Measurements from ENCODE around the gene VSX2.

VSX2 gene

DNA sequence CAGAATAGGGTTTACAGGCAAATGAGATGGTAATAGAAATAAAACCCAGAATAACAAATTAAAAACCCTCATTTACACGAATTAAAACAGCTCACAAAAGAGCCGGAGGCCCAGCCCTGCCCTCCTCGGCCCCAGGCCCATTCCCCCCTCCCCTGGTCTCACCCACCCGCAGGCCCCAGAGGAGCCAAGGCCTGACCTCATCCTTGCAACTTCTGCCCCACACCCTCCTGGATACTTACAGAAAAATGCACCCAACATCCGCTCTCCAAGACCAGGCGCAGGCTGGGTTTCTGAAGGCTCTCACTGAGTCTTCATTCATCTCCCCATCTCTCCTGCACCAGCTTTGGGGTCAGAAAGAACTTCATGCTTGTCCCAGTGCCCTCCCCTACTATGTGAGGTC lies 16.2 kb upstream of the VSX2 start:
- DNase-seq, result no peak

DNA sequence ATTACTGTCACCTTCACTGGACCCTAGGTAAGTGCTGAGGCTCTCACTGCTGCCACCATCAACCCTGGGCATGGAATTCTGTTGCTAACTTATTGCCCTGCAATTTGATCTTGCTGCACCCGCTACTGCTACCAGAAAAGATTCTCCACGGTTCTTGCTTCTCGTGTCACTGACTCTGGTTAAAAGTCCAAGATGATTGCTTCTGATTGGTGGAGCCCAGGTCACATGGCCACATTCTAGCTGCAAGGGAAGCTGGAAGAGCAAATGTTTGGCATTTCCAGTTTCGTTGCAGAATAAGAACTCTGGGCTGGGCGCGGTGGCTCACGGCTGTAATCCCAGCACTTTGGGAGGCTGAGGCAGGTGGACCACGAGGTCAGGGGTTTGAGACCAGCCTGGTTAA lies 7.5 kb upstream of the VSX2 start:
- no peak for DNase-seq

GRCh38 chr14:74235017-74235416 lies 4.2 kb upstream of the VSX2 start:
- no peak for DNase-seq

GRCh38 chr14:74237441-74237840 lies 1.8 kb upstream of the VSX2 start:
- DNase-seq, result no peak

DNA sequence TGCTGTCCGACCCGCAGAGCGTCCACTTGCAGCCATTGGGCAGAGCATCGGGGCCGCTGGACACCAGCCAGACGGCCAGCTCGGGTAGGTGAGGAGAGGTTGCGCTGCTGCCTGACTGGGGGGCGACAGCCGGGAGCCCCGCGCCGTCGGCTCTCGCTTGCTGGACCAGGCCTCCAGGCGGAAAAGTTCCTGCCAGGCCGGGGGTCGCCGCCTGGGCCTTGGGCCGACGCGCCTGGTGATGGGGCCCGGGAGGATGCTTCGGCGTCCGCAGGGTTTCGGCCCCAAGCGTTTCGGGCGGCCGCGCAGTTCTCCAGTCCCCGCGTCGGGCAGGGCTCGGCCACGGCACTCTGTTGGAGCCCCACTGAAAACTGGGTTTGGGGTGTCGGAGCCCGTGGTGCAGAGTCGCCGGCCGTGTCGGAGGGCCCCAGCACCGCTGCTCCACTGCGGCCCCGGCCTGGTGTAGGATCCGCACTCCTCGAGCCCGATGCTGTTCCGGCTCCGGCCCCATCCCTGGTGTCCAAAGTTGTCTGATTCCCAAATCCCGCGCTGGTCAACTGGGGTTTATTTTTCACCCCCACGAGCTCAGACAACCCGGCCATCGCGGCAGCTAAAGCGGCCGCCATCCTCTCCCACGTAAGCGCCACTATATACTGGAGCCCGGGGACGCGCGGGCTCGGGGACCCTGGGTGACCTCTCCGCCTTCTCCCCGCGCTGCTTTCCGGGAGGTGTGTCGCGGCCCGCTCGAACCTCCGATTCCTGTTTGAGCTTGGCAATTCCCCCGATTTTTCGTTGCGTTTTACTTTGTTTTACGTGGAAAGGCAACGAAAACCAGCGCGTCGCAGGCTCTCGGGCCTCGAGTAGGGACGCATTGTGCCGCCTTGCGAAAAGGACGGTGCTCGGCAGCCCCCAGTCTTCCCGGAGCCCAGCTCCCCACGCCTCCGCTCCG lies 872 bp downstream of the VSX2 start:
- no peak for DNase-seq

DNA sequence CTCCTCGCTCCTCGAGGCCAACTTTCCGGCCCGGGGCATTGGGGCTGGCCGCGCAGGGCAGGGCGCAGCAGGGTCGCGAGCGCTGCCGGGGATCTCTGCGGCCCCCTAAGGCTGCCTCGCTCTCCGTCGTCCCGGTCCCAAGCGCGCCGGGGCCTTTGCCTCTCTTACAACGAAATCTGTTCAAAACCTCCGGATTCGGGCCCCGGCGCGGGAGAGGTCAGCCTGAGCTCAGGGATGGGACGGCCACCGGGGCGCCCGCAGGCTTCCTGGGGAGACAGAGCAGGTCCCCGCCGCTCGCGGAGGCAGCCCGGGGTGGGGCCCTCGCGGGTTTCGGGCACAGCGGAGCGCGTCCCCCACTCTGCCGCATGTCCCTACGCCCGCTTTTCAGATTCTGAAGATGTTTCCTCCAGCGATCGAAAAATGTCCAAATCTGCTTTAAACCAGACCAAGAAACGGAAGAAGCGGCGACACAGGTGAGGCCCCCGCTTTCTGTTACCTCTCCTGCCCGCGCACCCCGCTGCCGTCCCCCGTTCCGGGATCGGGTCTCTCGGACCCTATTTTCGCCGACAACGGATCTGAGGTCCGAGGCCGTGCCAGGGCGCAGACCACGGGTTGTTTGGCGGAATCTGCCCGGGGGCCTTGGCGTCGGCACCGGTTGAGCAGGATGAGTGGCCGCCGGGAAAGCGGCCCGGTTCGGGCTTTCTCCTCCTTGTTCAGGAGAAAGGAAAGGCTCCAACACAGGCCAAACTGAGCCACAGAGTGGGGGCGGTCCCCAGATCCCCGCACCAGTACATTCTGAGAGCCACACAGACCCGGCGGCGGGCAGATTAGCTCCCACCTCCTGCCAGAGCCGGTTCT lies 1.8 kb downstream of the VSX2 start:
- DNase-seq, result no peak

DNA sequence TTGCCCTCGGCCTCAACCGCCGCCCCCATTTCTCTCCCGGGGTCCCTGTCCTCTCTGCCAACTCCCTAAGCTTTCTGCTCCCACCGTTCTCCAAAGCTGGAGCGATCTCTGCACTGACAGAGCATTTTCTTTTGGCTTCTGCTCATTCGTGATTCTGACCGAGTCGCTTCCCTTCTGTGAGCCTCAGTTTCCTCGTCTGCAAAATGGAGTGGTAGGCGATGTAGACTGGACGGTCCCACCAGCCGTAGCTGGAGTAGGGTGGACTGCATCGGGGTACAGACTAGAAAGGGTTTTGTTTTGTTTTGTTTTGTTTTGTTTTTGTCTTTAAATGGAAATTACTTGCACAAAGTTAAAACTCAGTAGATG lies 2.4 kb downstream of the VSX2 start:
- DNase-seq, result no peak

DNA sequence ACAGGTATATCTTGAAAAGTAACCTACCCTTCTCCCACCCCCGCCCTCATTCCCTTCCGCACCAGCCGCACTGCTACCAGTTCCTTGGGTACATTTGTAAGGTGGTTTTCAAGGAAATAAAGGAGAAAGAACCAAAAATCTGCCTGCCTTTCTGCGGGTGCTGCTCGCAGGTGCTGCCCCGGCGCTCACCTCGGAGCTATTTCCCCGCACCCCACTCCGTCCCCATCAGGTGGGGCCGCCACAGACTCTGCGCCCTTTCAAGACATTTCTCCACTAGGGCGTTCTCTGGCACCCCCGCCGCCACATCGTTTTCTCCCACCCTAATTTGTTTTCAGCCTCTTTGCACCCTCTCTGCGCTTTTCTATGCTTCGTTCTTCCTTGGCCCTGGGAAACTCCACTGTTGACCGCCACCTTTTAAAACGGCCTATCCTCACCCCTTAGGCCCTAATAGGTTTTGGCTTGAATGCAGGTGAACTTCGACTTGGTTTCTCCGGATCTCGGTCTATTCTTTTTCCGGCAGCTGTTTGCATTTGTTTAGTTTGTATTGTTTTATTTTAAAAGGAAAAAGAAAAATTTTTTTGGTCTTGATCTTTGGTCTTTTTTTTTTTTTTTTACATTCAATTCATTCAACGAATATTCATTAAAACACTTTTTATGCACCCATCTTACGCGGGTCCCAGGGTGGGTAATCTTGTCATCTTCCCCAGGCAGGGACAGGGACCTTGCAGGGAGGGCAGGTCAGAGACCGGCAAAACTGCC lies 3.0 kb downstream of the VSX2 start:
- no peak for DNase-seq

GRCh38 chr14:74242780-74243042 lies 3.5 kb downstream of the VSX2 start:
- DNase-seq, result no peak

GRCh38 chr14:74243051-74243450 lies 3.8 kb downstream of the VSX2 start:
- DNase-seq, result no peak

- no peak for DNase-seq
These were observed 4.9 kb downstream of the VSX2 start for GRCh38 chr14:74244115-74244514.

DNA sequence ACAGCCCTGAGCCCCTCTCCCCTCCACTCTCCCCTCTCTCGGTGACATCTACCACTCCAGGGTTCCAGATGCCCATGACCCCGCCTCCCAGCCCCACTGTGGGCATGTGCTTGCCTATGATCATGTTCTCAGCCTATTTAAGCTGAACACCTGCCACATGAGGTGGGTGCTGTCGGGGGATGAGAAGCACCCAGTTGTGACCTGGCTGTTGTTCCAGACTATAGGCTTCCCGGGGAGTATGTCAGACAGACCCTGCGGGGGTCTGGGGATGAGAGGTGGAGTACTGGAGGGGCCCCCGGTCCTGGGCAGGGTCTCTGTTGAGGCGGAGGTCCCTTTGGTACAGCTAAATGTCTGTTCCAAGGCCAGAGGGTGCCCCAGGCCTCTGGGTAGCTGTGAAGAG lies 6.0 kb downstream of the VSX2 start:
- DNase-seq, result no peak

DNA sequence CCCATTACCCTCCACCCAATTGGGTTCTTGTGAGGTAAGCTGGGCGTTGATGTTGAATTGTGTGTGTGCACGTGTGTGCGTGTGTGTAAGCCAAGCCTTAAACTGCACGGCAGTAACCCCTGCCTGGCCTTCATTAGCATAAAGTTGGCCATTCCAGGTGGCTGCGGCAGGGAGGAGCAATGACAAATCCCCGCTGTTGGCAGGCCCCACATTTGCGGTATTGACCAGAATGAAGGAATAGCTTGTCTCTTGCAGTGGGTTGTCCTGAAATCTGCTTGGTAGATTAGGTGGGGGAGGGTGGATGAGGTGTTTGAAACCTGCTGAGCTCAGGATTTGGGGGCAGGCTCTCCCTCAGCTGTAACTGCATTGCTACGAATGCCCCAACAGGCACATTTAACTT lies 7.3 kb downstream of the VSX2 start:
- no peak for DNase-seq

DNA sequence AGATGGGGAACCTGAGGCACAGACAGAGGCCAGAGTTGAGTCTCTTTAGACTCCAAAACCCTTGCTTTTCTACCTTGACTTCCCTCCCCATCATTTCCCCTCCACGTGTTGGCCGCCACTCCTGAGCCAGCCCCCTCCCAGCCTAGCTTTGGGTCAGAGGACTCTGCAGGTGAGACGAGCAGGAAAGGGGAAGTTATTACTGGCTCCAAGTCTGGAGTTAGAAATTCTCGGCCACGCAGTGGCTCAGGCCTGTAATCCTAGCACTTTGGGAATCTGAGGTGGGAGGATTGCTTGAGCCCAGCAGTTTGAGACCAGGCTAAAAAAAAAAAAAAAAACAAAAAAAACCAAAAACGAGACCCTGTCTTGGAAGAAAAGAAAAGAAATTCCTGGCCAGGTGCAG lies 8.8 kb downstream of the VSX2 start:
- no peak for DNase-seq

DNA sequence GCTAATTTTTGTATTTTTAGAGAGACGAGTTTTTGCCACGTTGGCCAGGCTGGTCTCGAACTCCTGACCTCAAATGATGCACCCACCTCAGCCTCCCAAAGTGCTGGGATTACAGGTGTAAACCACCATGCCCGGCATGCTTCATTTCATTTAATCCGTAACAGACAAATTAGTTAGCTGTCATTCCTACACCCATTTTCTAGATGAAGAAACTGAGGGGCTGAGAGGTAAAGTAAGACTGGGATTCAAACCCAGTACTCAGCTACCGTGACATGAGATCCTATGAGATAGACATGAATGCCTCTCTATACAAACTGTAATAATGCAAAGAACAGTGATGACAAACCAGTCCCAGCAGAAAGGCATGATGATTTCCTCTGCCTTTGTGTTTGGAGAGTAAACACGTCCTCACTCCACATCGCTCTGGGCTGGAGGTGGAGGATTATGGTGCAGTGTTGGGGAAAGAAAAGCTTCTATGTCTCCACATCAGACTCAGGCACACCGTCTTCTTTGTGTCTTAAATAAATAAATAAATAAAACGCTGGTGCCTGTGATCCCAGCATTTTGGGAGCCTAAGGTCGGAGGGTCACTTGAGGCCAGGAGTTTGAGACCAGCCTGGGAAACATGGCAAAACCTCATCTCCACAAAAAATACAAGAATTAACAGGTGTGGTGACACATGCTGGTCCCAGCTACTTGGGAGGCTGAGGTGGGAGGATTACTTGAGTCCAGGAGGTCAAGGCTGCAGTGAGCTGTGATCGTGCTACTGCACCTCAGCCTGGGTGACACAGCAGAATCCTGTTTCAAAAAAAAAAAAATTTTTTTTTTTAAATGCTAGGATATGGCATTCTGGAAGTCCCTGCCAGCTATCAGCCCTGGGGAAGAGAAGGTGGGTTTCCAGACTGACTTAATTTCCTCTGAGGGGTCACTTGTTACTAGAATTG lies 10.5 kb downstream of the VSX2 start:
- DNase-seq, result no peak

GRCh38 chr14:74255281-74255680 lies 16.0 kb downstream of the VSX2 start:
- DNase-seq, result peak; percentile 86

GRCh38 chr14:74257078-74257940 lies 18.1 kb downstream of the VSX2 start:
- peak; percentile 84 for DNase-seq

DNA sequence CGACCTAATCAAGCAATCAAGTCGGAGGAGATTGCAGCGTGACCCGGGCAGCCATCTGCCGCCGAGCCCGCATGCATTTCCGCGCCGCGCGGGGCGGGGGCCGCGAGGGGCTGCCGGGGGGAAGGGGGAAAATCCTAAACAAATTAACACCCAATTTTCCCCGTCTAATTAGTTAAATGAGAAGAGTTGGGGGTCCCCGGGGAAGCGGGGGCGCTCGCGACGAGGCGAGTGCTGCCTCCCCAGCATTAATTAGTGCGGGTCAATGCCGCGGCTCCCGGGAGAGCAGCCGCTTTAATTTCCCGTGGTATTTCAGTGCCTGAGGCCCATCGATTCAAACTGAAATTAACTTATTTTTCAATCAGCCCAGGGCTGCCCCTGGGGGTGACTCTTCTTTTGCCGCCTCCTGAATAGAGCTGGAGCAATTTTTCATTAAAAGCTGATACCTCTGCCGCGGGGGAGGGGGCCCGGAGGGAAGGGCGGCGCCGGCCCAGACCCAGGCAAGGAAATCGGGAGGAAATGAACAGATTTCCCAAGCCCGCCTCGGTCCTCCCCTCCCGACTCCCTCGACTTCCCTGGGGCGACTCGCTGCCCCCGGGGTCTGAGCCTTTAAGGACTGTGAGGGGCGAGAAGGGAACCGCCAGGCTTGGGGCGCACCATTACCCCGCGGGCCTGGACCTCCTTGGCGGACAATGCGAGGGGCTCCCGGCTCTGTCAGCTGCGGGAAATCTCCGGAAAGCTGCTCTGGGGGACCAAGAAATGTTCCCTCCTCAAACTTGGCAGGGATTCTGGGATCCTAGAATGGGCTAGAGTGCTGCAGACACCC lies 18.9 kb downstream of the VSX2 start:
- no peak for DNase-seq

- DNase-seq, result no peak
These were observed 19.5 kb downstream of the VSX2 start for GRCh38 chr14:74258764-74259035.

DNA sequence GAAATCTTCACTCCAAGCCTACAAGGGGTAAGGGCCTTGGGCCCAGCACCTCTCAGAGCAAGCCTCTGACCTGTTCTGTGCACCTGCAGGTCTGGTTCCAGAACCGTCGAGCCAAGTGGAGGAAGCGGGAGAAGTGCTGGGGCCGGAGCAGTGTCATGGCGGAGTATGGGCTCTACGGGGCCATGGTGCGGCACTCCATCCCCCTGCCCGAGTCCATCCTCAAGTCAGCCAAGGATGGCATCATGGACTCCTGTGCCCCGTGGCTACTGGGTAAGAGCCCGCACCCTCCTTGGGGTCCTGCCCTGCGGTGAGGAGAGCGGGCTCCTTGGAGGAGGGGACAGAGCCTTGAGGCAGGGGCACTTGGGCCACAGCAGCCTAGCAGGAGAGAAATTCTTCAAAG lies 20.3 kb downstream of the VSX2 start:
- no peak for DNase-seq

All from NCI-H524 treated with DMSO at 0.1 percent for 48 hours (cell line).